ENCODE data around the gene CARS1.
A peak's percentile ranks its signal among the peaks of the same experiment; 100 is the strongest.

Gene CARS1

DNA sequence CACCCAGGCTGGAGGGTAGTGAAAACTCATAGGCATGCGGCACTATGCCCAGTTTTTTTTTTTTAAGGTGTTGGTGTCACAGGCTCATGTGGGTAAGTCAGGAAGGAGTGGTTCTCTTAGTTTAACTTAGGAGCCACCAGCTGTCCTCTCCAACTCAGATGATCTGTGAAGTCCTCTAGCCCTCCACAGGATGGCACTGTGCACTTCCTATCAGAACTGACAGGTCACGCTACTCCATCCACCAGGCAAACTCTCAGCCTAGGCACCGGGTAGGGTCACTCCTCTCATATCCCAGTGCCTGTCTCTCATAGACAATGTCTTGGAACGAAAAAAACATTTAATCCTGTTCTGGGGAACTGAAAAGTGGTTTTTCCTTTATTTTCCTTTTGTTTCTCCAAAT, 81.6 kb downstream of the CARS1 start:
- Histone ChIP-seq H3K9me3 (ENCODE audit: control insufficient read depth, insufficient read depth, low read length) (no peaks in the 10 kb centered on the region), H3K4me2 (ENCODE audit: low read length) (no peak overlapping the region), H3F3A (ENCODE audit: control insufficient read depth, insufficient read depth) (no peaks in the 10 kb centered on the region; the same call in none of the 2 replicates), H3K27me3 (ENCODE audit: control insufficient read depth, low read length) (no peaks in the 10 kb centered on the region), H3K27ac (ENCODE audit: low read depth, low read length) (no peak overlapping the region), H3K79me2 (ENCODE audit: control insufficient read depth, low read length) (peaks cover 97% of the 10 kb centered on the region), H3K4me3 (ENCODE audit: low read length) (no peak overlapping the region), H4K20me1 (ENCODE audit: control insufficient read depth, insufficient read depth, low read depth, low read length) (peaks cover 29% of the 10 kb centered on the region), H3K4me1 (ENCODE audit: control insufficient read depth, low read length) (no peaks in the 10 kb centered on the region), H3K36me3 (ENCODE audit: control insufficient read depth, low read length) (peaks cover 98% of the 10 kb centered on the region), H3K9me2 (replicated peaks; ENCODE audit: control insufficient read depth, low read length) (no peaks in the 10 kb centered on the region)
- TF ChIP-seq, protein P1, sequence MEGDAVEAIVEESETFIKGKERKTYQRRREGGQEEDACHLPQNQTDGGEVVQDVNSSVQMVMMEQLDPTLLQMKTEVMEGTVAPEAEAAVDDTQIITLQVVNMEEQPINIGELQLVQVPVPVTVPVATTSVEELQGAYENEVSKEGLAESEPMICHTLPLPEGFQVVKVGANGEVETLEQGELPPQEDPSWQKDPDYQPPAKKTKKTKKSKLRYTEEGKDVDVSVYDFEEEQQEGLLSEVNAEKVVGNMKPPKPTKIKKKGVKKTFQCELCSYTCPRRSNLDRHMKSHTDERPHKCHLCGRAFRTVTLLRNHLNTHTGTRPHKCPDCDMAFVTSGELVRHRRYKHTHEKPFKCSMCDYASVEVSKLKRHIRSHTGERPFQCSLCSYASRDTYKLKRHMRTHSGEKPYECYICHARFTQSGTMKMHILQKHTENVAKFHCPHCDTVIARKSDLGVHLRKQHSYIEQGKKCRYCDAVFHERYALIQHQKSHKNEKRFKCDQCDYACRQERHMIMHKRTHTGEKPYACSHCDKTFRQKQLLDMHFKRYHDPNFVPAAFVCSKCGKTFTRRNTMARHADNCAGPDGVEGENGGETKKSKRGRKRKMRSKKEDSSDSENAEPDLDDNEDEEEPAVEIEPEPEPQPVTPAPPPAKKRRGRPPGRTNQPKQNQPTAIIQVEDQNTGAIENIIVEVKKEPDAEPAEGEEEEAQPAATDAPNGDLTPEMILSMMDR (IDR thresholded peaks at IDR 0.05; ENCODE audit: low read depth, low read length, poor library complexity, severe bottlenecking): peak; percentile 61
- no peak for TF ChIP-seq EZH2phosphoT487 (IDR thresholded peaks at IDR 0.05; ENCODE audit: borderline replicate concordance, low read length)

DNA sequence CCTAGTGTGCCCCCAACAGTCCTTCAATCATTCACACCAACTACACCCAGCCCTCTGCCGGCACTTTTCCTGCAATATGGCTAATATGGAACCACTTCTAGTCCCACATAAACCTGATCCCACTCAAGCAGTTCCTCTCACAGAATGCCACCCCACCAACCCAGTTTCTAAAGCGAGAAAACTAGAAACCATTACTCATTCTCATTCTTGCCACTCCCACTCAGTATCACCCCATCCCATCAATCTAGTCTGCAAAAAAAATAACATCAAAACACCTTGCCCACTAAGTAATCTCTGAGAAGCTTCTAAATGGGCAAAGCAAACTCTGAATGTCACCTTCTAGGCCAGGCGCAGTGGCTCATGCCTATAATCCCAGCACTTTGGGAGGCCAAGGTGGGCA, 83.0 kb downstream of the CARS1 start:
- TF ChIP-seq, protein P1 (IDR thresholded peaks at IDR 0.05; ENCODE audit: low read depth, low read length, poor library complexity, severe bottlenecking): no peak
- Histone ChIP-seq H3K4me2 (ENCODE audit: low read length) (no peak overlapping the region), H3K27me3 (ENCODE audit: control insufficient read depth, low read length) (no peaks in the 10 kb centered on the region), H3F3A (ENCODE audit: control insufficient read depth, insufficient read depth) (no peaks in the 10 kb centered on the region; the same call in 1 of the 2 replicates), H3K4me3 (ENCODE audit: low read length) (no peak overlapping the region), H3K27ac (ENCODE audit: low read depth, low read length) (no peak overlapping the region), H4K20me1 (ENCODE audit: control insufficient read depth, insufficient read depth, low read depth, low read length) (peaks cover 33% of the 10 kb centered on the region), H3K9me3 (ENCODE audit: control insufficient read depth, insufficient read depth, low read length) (no peaks in the 10 kb centered on the region), H3K36me3 (ENCODE audit: control insufficient read depth, low read length) (peaks cover 100% of the 10 kb centered on the region), H3K79me2 (ENCODE audit: control insufficient read depth, low read length) (peaks cover 97% of the 10 kb centered on the region), H3K4me1 (ENCODE audit: control insufficient read depth, low read length) (no peaks in the 10 kb centered on the region), H3K9me2 (replicated peaks; ENCODE audit: control insufficient read depth, low read length) (no peaks in the 10 kb centered on the region)

DNA sequence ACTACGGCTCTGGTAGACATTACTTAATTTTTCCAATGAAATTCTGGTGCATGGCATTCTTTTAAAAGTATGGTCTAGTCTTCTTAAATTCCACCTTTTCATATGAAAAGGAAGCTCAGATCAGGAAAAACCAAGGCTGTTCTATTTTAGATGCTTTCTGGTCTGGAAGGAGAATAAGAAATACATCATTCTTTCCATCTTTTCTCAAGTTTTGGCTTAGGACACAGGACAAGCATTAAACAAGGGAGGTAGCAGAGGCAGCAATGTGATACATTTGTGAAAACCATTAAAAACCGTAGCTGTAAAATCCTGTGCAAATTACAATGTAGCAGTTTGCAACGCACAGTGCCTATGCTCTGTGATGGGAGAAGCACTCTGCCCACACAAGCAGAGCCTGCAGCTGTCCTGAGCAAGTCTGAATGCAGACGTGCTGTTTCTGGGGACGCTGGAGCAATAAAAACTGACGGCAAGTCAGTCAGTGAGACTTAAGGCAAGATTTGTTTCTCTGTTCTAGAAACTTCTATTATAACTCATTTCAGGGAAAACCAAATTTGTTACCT, 88.8 kb downstream of the CARS1 start:
- Histone ChIP-seq H3K27ac (ENCODE audit: low read depth, low read length) (no peak overlapping the region), H3K27me3 (ENCODE audit: control insufficient read depth, low read length) (no peaks in the 10 kb centered on the region), H4K20me1 (ENCODE audit: control insufficient read depth, insufficient read depth, low read depth, low read length) (peaks cover 21% of the 10 kb centered on the region), H3K4me1 (ENCODE audit: control insufficient read depth, low read length) (no peaks in the 10 kb centered on the region), H3K36me3 (ENCODE audit: control insufficient read depth, low read length) (peaks cover 97% of the 10 kb centered on the region), H3K79me2 (ENCODE audit: control insufficient read depth, low read length) (peaks cover 96% of the 10 kb centered on the region), H3K4me2 (ENCODE audit: low read length) (no peak overlapping the region), H3K4me3 (ENCODE audit: low read length) (no peak overlapping the region), H3F3A (ENCODE audit: control insufficient read depth, insufficient read depth) (no peaks in the 10 kb centered on the region), H3K9me2 (replicated peaks; ENCODE audit: control insufficient read depth, low read length) (no peaks in the 10 kb centered on the region), H3K9me3 (ENCODE audit: control insufficient read depth, insufficient read depth, low read length) (no peaks in the 10 kb centered on the region)
- TF ChIP-seq, protein P1 (IDR thresholded peaks at IDR 0.05; ENCODE audit: low read depth, low read length, poor library complexity, severe bottlenecking): no peak
- no peak for TF ChIP-seq EZH2phosphoT487 (IDR thresholded peaks at IDR 0.05; ENCODE audit: borderline replicate concordance, low read length)

All from DOHH2 (cell line).